GM21528 (cell line): ENCODE measurements around the gene SFR1.

ENCODE experiments used
- ATAC-seq: cut with Tn5 transposase; IDR thresholded peaks from one replicate; pipeline ENCODE4 v1.9.1; 2021; ENCODE audit warnings: mild to moderate bottlenecking, moderate library complexity; ENCODE audit not compliant: unreplicated experiment, low FRiP score

SFR1 gene

DNA sequence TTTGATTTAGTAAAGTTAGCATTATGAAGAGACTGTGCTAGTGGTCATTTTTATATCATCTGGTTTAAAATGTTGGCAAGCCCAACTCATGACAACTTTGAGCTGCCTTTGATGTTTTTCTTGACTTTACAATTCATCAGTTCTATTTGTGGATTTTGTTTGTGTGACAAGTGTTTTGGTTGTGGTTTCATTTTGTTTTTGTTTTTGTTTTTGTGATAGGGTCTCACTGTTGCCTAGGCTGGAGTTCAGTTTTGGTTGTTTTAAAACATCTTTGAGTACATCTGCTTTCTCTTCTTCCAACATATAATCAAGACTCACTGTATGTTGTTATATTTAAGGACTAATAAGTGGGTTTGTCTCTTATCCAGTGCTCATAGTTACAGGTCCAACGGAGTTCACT, 17.6 kb upstream of the SFR1 start:
- ATAC-seq, result no peak

DNA sequence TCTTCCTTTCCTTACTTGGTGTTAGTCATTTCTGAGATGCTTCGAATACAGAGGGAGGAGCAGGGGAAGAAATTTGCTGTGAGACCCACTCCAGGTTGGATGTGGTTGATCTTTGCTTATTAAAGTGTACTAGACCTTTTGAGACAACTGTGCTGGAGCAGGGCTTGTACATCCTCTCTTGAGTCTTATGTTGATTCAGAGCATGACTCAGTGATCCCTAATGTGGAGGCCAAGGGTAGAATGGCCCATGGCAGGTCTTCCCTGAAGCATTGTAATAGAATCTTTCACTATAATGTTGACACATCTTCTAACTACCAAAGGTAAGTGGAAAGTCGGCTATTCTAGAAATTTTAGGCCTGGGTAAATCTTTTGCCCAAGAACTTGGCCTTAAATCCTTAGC, 17.0 kb upstream of the SFR1 start:
- ATAC-seq, result no peak

DNA sequence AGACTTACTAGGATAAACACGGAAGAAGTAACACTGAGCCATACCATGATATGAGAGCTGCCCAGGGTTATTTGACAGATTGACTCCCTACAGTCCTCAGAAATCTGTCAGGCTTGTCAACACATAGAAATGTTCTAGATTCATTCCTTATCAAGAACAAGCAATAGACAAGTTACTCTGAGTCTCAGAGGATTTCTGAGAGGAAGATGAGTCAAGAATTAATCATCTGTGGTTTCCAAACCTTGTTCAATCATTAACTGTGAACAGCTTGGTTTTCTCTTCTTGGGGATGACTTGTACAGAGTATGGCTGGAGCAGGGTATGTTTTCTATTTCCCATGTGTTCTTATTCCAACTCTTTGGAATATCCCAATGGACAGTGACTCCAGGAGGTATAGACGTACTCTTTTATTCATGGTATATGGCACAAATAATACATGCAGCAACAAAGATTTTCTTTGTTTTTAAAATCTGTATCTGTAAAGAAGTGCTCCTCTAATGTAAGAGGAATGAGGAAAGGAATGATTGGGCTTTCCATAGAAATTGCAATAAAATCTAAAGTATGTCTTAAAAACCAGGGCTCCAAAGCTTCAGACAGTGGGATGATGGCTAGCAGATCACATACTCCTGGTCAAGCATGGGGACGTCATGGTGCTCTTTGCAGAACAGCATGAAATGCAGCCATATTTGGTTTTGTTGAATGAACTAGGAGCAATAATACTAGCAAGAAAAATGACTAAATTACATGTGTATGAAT, 11.9 kb upstream of the SFR1 start:
- no peak for ATAC-seq

DNA sequence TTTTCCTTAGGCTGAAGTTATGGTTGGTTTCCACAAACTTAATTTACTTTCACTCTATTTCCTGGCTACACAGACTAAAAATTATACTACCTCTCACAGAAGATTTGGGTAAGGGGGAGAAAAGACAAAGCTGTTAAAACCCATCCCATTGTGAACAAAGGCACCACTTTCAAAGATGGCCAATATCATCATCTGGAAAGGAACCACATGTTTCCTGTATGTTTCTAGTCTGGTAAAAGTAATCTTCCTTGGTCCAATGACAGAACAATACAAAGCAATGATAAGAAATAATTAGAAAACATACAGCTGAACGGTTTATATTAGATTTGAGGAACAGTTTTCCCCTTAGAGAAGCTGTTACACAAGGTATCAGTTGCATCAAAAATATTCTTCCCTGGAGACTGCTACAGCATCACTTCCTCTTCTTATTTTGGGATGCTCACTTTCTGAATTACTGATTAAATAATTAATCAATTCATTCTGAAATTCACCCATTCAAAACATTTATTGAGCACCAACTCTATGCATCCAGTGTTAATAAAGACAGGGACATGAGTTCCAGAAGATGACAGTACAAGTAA, 8.5 kb upstream of the SFR1 start:
- ATAC-seq, result no peak

DNA sequence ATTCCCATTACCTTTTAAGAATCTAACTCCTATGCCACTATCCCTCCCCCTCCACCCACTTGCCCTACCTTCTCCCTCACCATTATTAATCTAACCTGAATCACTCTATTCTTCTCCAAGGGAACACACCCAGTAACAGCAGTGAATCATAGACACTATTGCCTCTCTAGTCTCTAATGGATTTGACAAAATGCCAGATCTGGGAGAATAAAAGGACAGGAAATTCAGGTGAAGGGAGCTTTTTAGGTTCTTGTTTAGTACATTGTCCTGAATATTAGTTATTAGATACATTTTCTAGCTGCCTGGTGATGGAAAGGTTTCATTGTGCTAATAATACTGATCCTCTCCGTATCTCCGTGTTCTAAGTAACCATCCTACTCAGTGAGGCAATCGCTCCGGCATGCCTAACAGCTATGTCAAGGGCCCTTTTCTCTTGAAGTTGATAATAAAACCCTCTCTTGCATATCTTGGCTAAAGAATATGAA, 4.1 kb upstream of the SFR1 start:
- ATAC-seq, result no peak

DNA sequence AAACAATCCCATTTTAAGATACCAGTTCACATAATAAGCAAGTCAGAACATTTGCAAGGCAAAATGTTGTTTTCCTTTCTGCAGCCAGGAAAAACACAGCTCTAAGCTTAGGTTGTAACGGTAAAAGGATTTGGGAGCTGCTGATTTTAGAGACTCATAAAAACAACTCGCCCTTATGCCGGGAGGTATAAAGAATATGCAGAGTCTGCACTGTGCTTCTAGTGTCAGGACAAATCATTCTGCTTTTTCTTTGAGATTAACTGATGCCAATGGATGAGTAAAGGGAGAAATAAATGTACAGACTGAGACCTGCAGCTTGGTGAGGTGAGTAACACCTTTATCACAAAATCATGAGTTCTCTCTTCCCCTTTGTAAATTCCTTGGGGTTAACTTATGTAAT, 2.0 kb upstream of the SFR1 start:
- ATAC-seq, result no peak

DNA sequence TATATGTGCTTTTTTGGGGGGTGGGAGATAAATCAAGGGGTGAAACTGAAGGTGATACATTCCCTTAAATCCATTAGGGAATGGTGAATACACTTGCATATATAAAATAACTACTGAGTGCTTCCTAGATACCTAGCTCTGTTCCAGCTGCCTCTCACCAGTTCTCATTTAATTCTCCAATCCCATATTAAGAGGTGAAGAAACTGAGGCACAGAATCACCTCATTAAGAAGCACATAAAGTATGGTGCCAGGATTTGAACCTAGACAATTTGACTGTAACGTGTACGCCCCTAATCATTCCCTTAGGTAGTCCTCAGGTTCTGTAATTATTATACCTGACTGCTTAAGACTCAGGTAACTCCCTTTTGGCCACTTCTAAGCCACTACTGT, 1.5 kb upstream of the SFR1 start:
- ATAC-seq, result no peak

DNA sequence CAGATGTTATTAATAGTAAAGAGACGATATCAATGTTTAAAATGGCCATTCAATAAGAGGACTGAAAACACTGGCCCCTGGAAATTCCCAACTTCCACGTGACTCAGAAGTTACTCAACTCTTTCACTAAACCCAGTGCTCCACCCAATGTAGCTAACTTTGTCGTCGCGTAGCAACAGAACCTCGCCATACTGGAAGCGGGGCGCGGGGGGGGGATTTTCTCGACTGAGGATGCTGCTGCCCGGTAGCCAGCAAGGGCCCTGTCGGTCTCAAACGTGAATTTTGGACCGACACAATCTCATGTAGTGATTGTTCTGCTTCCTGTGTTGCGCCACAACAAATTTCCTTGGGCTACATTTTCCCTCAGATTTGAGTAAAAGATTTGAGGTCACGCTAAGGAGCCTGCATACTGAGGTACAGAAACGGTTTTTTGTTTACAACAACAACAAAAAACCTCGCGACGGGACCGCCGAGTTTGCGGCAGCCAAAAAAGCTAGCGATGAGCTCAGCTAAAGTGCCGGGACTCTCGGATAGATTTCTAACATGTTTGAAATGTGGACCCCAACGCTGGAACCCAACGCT, 977 bp upstream of the SFR1 start:
- peak; percentile 35 for ATAC-seq

DNA sequence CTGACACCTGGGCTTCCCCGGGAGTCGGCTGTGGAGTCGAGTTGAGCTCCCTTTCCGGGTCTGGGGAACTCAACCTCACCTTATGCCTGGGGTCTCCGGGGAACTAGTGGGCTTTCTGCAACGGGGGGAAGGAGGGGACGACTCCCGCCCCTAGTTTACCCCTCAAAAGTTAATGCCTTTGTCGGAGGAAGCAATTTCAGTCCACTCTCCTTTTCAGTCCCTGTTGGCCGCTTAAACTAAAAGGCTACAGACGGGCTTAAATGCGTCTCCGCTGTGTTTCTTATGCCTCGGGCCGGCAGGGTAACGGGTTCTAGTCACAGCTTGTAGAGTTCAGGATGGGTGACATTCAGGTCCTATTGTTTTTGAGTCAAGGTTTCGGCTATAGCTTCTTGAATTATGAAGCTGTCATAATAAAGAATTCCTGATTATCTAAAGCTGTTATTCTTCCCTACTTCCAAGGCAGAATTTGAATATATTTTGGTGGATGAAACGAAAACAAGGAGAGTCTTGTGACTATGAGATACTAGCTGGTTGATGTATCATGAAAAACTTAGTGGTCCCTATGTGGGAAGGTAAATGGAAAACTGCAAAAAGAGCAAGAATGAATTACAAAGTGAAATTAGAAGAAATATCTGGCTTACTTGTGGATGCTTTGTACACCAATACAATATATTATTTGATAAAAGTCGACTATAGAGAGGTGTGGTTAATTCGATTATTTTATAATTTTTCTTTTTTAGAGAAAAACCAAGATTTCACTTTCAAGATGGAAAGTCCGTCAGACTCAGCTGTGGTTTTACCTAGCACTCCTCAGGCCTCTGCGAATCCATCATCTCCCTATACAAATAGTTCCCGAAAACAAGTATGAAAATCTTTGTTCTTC, 495 bp downstream of the SFR1 start:
- peak; percentile 16 for ATAC-seq

DNA sequence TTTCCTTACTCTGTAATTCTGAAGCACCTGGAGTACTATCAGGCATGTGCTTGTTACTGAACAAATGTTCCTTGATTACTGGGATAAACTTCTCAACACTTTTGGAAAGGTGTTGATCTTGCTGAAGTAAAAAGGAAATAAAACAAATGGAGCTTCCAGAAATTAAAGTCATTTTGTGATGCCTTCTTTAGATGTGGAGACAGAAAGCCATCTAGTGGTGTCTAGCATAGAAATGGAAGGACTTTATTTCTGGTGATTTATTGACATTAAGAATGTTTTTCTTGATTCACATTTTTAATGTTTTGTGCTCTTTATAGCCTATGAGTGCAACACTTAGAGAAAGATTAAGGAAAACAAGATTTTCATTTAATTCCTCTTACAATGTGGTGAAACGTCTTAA, 1.4 kb downstream of the SFR1 start:
- ATAC-seq, result no peak

DNA sequence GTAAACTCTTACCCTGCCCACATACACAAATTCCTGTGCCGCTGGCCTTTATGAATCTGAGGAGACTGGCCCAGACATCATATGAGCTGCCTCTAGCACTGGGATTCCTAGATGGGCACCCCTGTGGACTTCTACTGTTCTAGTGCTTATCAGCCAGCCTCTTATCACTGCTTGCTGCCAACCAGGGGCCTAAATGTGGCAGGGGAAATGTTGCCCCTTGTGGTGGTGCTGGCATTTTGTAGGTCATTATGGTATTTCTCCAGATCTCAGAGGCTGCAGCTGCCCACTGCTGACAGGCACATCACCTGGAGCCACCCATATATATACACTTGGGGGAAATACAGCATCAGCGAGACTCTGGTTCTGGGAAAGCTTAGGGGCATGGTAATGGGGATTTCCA, 5.4 kb downstream of the SFR1 start:
- no peak for ATAC-seq

DNA sequence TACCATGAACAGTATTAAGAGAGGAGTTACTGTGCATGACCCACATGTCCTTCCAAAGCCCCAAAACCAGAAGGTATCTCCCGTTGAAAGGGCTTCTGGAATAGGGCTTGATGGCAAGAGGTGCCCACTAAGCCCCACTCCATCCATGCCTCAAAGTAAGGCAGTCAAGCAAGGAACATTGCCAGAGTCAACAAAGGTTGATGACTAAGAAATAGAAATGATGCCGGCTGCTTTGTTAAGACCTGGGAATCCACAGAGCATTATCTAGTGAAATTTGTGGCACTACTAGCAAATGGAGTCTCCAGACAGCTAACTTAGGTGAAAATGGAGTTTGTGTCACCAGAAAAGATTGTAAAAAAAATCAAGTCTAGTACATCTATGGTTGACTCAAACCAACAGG, 6.2 kb downstream of the SFR1 start:
- no peak for ATAC-seq

DNA sequence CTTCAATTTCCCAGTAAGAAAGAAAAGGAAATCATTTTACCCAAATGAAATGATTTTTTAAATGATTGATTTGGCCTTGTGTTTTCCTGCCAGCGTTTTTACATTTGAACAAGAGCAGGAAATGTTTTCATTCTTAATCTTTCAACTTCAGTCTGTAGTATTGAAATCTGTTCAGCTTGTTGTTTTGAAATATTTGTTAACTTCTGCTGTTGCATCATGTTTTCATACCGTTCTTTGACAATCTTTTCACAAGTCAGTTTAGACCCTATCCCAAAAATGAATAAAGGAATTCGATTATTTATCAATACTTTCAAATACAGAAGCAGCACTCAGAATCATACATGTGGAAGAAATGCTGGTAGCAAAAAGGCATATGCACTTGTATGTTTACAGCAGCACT, 8.1 kb downstream of the SFR1 start:
- ATAC-seq, result no peak

DNA sequence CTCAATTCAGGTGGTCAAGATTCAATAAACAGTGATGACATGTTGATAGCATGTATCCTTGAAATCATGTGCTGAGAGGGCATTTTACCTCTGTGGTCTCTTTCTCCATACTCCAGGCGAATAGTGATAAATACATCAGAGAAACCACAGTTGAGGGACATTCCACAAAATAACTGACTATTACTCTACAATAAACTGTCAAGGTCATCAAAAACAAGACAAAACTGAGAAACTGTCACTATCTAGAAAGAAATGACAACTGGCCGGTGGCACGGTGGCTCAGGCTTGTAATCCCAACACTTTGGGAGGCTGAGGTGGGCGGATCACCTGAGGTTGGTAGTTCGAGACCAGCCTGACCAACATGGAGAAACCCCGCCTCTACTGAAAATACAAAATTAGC, 16.2 kb downstream of the SFR1 start:
- ATAC-seq, result no peak

DNA sequence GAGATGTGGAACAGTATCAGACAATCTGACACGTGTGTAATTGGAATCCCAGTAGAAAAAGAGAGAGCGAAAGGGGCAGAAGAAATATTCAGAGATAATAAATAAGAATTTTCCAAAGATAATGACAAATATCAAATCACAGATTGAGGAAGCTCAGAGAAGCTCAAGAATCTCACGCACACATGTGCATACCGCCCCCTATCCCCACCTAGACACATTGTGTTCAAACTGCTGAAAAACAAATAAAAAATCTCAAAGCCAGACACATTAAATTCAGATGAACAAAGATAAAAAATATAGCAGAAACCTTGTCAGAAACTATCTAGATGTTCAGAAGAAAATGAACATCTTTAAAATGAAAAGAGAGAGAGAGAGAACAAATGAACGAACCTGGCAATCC, 17.2 kb downstream of the SFR1 start:
- ATAC-seq, result no peak

DNA sequence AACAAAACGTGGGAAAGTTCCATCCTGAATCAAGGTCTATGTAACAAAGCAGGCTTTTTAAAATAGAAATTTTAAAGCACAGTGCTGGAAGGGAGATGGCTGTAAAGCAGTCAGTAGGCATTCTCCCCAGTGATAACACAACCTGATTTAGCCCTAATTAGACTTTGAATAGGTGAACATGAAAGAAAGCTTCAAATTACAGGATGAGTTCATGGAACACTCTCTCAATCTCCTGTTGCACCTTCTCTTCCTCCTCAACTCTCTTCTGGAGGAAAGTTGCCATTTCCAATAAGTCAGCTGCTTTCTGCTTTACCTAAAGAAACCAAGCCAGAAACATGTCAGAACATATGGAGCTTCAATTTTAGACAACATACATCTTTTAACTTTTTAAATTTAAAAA, 20.1 kb downstream of the SFR1 start:
- no peak for ATAC-seq

DNA sequence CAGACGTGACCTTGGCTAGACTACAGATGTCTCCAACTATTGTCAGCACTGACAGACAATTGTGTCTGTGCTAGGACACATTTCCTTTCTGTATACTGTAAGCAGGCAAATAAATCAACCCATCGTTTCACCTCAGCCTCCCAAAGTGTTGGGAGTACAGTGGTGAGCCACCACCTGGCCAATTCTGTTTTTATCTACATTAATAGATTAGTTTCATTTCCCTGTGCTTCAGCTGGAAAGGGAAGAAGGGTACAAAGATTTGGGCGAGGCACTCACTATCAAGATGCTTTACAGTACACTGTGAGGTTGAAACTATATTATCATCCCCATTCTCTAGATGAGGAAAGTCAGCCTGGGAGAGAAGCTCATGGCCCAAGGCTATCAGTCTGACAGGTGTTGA, 21.9 kb downstream of the SFR1 start:
- no peak for ATAC-seq

DNA sequence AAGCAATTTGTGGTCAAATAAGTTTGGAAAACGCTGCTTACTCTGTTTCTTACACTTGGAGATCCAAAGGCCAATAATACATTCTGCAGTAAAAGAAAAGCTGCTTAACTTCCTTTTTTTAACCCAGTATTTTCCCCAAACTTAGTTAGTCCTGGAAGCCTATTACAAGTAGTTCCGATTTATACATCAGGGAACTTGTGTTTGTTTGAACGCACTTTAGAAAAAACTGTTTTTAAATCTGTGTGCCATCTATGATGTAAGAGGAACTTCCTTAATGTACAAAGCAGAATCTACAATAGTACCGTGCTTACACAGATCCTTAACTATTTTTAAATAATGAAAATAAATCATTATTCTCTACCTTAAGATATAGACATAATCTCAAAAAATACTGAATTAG, 23.0 kb downstream of the SFR1 start:
- no peak for ATAC-seq

DNA sequence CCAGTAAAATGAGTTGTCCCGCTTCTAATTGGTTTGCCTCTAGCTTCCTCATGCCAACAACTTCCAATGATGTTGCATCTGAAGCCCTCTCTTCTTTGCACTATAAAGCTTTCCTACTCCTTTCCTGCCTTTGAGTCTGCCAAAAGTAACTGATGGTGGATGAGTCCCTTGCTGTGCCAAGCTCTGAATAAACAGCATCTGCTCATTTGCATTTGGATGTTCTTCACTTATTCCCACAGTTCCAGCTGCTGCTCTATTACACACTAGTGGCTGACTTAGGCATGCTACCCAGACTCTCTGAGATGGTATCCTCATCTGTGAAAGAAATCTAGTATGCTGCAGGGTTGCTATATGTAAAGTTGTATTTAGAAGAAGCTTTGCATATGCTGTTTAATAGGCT, 24.9 kb downstream of the SFR1 start:
- ATAC-seq, result no peak

DNA sequence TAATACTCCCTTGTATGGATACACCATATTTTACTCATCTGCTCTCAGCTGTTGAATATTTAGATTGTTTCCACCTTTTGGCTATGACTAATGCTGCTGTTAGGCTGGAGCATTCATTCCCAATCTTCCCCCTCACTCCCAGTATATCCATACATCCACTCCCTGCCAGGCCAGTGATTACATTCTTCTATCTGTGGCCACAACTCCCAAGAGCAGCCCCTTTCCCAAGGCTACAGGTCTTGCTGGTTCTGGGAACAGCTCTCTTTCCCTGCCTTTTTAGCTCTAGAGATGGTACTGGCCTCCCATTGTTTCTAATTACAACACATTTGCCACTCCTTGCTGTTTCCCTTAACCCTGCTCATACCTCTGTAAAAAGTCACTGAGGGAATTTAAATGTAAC, 28.2 kb downstream of the SFR1 start:
- no peak for ATAC-seq

DNA sequence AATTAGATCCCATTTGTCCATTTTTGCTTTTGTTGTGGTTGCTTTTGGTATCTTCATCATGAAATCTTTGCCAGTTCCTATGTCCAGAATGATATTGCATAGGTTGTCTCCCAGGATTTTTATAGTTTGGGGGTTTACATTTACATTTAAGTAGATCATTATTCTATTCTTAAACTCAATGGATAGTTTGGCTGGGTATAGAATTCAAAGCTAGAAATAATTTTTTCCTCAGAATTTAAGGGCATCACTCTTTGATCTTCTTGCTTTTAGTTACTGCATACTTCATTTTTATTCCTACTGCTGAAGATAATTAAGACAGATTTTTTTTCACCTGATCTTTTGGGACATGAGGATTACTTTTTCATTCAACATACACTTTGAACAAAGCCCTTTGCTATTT, 29.8 kb downstream of the SFR1 start:
- no peak for ATAC-seq
